Upper lobe of right lung (tissue), 1 donor: Measurements from ENCODE around the gene GRID1. TPM values are rescaled to one million over a fixed set of nuclear protein-coding genes. Genes with fewer than 3 reads are reported as not detected.
A peak's percentile ranks its signal among the peaks of the same experiment; 100 is the strongest.

Source experiments
- ATAC-seq: fragments of 200-7000 bp; cut with Tn5 transposase; one replicate; pipeline ENCODE4 v1.9.1; 2020; ENCODE audit warnings: mild to moderate bottlenecking, moderate library complexity
- DNase-seq: peaks from one replicate; pipeline ENCODE4 v3.0.0-alpha.2; 2020
- H3K27ac ChIP-seq: fragments of 200-600 bp; one replicate; pipeline ENCODE4 v1.8.0; 2022
- H3K27me3 ChIP-seq: fragments of 200-600 bp; one replicate; pipeline ENCODE4 v1.8.0; 2022; ENCODE audit warnings: mild to moderate bottlenecking
- H3K36me3 ChIP-seq: fragments of 200-600 bp; one replicate; pipeline ENCODE4 v1.8.0; 2022
- H3K4me1 ChIP-seq: fragments of 200-600 bp; one replicate; pipeline ENCODE4 v1.8.0; 2022
- H3K4me3 ChIP-seq: fragments of 200-600 bp; one replicate; pipeline ENCODE4 v1.8.0; 2022; ENCODE audit warnings: mild to moderate bottlenecking
- H3K9me3 ChIP-seq: fragments of 200-600 bp; one replicate; pipeline ENCODE4 v1.8.0; 2022
- CTCF ChIP-seq: fragments of 200-600 bp; IDR thresholded peaks from one replicate; pipeline ENCODE4 v1.8.0; 2022; ENCODE audit warnings: antibody characterized with exemption
- intact Hi-C: fragments of 100-400 bp; cut with DNase I; formaldehyde crosslinking; loops from one replicate; pipeline ENCODE4 v1.11.0; 2022
- total RNA-seq: library from RNA; stranded (reverse); fragmentation: NEBNext Ultra II Directional; extraction: Animal tissue kit (Norgen Biotek cat#: 25700); gene quantifications from one replicate; pipeline ENCODE4 v1.2.1, GENCODE V29; 2021
- donor health status: DM: no; HTN: yes; CAD: no; lungs with severe emphysema.

GRID1 gene
- total RNA-seq, 1 donor from 2014 or later = 3.0 TPM

- TF ChIP-seq CTCF = no peak
- no peak for ATAC-seq
- Histone ChIP-seq H3K4me1 (no peaks in the 10 kb centered on the region), H3K27me3 (no peaks in the 10 kb centered on the region), H3K27ac (no peak overlapping the region), H3K9me3 (no peaks in the 10 kb centered on the region), H3K4me3 (no peak overlapping the region), H3K36me3 (no peaks in the 10 kb centered on the region)
- DNase-seq = peak; percentile 19
- intact Hi-C loops = no loop called here
Observed at GRCh38 chr10:86187499-86188239, 178.9 kb downstream of the GRID1 start.

- Histone ChIP-seq H3K4me1 (no peaks in the 10 kb centered on the region), H3K27me3 (no peaks in the 10 kb centered on the region), H3K9me3 (no peaks in the 10 kb centered on the region), H3K4me3 (no peak overlapping the region), H3K27ac (no peak overlapping the region), H3K36me3 (no peaks in the 10 kb centered on the region)
- ATAC-seq = no peak
- no peak for DNase-seq
- TF ChIP-seq CTCF = no peak
- intact Hi-C loops = no loop called here
Observed at GRCh38 chr10:86186633-86187032, 180.0 kb downstream of the GRID1 start.

GRCh38 chr10:86182595-86182994 is 184.0 kb downstream of the GRID1 start:
- ATAC-seq (no peak), DNase-seq (no peak)
- no peaks in the 10 kb centered on the region for H3K36me3 ChIP-seq
- H3K27ac ChIP-seq = no peak overlapping the region
- H3K4me1 ChIP-seq = no peaks in the 10 kb centered on the region
- H3K4me3 ChIP-seq = no peak overlapping the region
- H3K27me3 ChIP-seq = no peaks in the 10 kb centered on the region
- intact Hi-C loops = no loop called here
- no peak for TF ChIP-seq CTCF
- H3K9me3 ChIP-seq = no peaks in the 10 kb centered on the region

GRCh38 chr10:86182150-86182549 is 184.4 kb downstream of the GRID1 start:
- peak; percentile 33 for DNase-seq
- H3K27ac ChIP-seq = no peak overlapping the region
- no peak overlapping the region for H3K4me3 ChIP-seq
- intact Hi-C loops = no loop called here
- no peak for ATAC-seq
- no peaks in the 10 kb centered on the region for H3K36me3 ChIP-seq
- no peaks in the 10 kb centered on the region for H3K4me1 ChIP-seq
- no peak for TF ChIP-seq CTCF
- no peaks in the 10 kb centered on the region for H3K27me3 ChIP-seq
- no peaks in the 10 kb centered on the region for H3K9me3 ChIP-seq

GRCh38 chr10:86180861-86181260 is 185.7 kb downstream of the GRID1 start:
- Histone ChIP-seq H3K36me3 (no peaks in the 10 kb centered on the region), H3K4me1 (no peaks in the 10 kb centered on the region), H3K27me3 (no peaks in the 10 kb centered on the region), H3K4me3 (no peak overlapping the region), H3K27ac (no peak overlapping the region), H3K9me3 (no peaks in the 10 kb centered on the region)
- DNase-seq = peak; percentile 46
- TF ChIP-seq CTCF = no peak
- ATAC-seq = peak; percentile 14
- intact Hi-C loops = no loop called here
